ENCODE data around the gene UNC5C.

UNC5C gene

DNA sequence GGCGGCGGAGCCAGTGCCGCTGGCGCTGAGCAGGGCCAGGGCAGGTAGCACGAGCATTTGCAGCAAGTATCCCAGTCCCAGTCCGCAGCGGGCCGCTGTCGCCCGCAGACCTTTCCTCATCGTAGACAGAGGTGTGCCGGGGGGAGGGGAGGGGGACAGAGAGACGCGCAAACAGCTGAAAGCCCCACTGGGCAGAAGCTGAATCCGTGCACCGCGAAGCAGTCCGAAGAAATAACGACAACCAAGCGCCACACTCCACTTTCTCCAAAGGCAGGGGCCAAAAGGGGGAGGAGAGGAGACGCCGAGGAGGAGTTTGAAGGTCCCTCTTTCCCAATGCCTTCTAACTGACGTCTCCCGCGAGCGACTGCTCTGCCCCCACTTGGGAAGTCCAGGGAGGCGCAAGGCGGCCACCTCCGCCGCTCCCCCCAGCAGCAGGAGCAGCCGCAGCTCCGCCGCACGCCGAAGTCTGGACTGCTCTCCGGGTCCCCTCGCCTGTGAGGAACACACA is at the start of gene UNC5C:
Gene UNC5C, minus strand, starts transcription at position 236 of the 508 bp plus-strand sequence.
- no peak for DNase-seq

- DNase-seq = no peak
Measured at GRCh38 chr4:95596676-95597075, 47.9 kb upstream of the UNC5C start.

DNA sequence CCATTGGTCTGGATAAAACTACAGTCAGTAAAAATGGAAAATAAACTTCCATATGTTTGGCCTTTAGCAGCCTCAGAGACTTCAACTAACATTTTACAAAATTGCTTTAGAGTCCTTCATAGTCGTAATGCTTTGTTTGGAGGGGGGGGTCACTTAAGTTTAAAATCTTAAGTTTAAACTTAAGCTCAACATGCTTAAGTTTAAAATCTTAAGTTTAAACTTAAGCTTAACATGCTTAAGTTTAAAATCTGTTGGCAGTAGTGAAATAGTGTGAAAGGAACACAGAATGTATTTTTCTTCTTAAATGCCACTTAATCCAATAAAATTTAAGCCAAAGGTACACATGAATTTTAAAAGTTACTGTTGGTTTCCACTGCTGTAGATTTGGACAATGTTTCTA is 45.9 kb upstream of the UNC5C start:
- DNase-seq = no peak

- DNase-seq = no peak
Measured at GRCh38 chr4:95594013-95594412, 45.2 kb upstream of the UNC5C start.

- no peak for DNase-seq
Measured at GRCh38 chr4:95591278-95591677, 42.5 kb upstream of the UNC5C start.

DNA sequence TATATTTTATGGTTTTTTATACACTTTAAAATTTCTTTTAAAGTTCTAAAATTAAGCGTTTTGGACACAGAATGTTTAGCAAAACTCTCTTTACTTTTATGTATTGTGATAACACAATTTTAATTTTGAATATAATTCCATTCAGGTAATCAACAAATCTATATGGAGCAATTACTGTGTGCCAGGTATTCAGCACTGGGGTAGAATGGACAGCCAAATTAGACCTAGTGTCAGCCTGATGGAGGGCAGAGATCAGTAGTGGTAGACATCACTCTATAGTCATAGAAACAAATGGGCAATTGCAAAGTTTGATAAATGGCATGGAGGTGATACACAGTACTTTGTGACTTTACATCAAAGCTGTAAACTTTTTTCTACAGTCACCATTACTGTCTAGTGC is 41.8 kb upstream of the UNC5C start:
- DNase-seq = no peak

DNA sequence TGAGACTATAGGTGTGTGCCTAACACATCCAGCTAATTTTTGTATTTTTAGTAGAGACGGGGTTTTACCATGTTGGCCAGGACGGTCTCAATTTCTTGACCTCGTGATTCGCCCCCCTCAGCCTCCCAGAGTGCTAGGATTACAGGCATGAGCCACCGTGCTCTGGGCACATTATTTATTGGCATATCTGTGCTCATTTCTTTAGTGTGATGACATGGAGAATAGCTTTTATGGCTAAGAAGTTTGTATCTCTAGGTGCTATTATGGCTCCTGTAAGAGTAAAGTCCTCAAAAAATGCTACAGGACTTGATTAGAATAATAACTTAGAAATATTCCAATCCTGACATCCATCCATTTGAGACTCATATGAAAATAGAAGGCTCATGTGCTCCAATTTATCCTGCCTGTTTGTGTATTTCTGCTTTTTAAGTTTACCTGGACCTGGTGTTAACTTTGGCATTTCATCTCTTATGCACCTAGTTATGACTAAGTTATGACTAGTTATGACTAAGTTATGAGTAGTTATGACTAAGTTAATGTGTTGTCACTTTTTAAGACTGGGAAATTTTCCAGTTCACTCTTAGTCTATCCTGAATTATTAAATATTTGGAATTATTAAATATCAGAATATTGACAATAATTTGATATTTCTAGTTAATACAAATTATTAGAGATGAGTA is 36.4 kb upstream of the UNC5C start:
- no peak for DNase-seq

GRCh38 chr4:95580226-95580625 is 31.5 kb upstream of the UNC5C start:
- DNase-seq = no peak

DNA sequence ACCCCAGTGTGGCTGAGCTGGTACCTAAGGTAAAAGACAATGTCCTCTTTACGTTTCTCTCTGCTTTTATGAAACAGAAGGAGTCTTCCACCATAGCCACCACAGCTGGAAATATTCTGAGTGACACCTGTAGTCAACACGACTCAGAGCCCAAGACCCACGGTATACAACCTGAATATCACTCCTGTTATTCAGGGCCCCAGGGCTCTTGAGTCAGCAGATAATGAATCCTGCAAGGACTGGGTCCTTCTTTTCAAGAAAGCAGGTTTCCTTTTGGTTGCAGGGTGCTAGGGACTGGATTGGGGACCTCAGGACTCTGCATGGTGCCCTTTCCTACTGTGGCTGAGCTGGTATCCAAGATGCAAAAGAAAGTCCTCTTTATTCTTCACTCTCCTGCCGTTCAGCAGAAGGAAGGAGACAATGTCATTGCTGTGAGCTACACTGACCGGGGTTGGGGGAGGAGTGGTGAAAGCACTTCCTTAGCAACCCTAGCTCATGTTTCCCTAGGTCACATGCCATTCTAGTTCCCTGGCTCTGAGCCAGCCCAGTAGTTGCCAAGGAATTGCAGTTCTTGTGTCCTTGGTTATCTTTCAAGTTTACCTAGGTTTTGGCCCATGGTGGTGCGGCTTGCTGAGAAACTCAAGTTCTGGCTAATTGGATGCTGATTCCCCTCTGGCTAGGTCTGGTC is 23.7 kb upstream of the UNC5C start:
- DNase-seq = no peak

- no peak for DNase-seq
Measured at GRCh38 chr4:95571577-95571976, 22.8 kb upstream of the UNC5C start.

DNA sequence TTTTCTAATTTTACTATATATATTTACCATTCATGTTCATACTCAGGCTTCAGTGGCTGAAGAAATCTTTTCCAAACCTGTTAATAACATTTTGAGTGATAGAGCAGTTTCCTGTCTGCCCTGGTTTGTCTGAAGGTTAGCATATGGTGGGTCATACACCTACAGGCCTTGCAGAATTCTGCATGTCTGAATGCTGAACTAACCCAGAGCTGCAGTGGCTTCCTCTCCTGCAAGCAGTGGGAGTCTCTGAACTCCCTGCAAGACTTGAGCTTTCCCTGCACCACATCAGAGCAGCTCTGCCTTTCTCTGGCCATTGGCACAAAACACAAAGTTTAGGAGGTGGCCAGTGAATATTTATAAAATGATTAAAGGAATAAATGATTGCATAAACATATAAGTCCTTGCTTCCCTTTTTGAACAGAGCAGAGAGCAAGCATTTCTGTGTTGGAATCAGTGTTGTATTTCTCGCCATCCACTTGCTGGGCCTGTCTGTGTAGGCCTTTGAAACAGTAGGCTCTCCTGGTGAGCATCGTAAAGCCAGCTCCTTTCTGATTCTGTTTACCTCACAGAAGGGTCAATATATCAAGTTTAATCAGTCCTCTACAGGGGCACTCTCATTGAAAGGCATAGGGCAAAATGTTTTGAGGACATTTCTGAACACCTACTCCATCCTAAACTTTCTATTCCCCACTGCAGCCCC is 15.0 kb upstream of the UNC5C start:
- DNase-seq = no peak

DNA sequence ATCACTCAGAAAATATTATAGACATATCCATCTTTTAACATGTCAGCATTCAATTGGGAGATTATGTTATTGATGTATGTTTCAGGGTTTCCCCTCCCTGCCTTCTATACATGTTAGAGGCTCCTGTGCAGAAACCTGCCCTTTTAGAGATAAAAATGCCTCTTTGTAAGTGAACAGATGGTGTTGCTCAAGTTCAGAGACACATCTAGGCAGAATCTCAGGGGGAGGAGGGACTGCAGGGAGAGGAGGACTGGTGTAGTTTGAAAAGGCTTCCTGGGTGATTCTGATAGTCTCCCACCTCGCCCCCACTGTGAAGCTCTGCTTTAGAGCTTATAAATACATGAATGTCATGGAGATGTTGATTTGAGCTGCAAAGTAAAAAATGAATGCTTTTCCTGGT is 12.0 kb upstream of the UNC5C start:
- DNase-seq = no peak

DNA sequence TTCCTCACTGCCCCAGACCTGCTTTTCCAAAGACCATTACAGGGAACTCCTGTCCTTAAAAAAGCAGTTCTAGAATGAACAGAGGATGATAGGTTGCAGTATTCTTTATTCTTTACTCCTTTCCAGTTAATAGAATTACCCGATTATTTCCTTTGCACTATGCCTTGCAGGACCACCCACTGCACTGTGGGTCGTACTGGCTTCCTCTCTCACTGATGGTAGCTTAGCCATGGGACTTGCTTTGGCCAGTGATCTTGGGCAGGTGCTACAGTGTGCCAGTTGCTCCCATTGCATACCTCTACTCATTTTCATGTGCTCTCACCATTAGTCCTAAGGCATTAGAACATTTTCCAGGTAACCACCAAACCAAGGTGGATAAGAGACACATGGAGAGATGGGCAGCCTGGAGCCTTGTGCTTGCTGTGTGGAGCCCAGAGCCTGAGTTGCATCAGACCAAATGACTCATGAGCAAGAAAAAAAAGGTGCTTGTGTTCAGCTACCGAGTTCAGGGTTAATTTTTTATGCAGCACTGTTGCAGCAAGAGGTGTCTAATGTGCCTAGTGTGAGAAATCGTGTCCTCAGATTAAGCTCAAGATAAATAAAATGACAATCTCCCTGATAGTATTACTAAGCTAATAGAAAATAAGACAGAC is 7.6 kb upstream of the UNC5C start:
- no peak for DNase-seq

DNA sequence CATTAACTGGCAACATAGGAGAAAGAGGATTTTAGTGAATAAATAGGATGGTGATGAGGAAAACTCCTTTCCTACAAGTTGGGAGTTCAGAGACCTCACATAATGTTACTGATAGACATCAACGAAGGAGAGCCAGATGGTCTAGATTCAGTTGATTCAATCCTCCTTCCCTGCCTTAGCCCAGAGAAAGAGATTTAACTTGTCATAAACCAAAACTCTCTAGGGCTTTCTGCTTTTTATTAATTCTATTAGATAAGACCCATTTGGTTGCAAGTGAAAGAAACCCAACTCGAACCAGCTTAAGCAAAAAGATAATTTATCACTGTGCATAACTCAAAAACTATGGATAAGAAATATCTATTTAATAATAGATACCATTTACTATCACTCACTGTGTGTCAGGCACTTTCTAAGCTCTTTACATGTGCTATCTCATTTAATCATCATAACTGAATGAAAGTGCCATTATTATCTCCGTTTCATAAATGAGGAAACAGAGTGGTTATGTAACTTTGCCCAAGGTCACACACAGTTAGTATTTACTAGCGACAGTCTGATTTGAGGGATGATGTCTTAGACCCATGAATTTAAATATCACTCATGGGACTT is 4.3 kb upstream of the UNC5C start:
- DNase-seq = no peak

- DNase-seq = no peak
Measured at GRCh38 chr4:95551653-95552052, 2.9 kb upstream of the UNC5C start.

DNA sequence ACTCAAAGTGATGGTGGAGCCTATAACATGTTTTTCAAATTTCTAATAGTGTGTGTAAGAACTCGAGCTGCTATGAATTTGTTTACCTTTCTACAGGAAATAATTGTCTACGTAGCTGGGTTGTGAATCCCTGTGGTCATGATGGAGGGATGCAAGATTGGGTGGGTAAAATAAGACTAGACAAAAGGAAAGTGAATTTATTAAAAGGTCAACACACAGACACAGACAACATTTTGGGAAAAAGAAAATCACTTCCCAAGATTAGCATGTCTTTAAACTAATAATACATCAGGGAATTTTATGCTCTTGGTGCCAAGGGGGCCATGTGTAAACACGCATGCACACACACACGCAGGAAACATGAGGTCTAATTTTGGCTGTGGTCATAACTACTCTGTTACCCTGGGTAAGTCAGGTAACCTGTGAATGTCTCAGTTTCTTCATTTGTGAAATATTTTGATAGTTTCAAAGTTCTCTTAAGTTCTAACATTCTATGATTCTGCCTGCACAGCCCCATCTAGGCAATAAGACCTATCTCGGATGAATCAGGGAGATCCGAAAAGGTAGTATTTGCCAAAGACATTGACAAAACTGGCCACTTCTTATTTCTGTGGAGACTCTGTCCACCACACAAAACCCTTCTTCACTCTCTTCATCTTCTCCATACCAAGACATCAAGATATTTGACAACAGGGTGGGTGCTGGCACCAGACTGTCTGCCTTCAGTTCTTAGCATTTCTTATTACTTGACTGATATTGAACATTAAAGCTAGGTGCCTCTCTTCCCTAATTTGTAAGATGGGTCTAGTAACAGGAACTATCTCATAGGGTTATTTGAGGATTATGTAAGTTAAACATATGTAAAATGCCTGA is 1.6 kb upstream of the UNC5C start:
- no peak for DNase-seq

DNA sequence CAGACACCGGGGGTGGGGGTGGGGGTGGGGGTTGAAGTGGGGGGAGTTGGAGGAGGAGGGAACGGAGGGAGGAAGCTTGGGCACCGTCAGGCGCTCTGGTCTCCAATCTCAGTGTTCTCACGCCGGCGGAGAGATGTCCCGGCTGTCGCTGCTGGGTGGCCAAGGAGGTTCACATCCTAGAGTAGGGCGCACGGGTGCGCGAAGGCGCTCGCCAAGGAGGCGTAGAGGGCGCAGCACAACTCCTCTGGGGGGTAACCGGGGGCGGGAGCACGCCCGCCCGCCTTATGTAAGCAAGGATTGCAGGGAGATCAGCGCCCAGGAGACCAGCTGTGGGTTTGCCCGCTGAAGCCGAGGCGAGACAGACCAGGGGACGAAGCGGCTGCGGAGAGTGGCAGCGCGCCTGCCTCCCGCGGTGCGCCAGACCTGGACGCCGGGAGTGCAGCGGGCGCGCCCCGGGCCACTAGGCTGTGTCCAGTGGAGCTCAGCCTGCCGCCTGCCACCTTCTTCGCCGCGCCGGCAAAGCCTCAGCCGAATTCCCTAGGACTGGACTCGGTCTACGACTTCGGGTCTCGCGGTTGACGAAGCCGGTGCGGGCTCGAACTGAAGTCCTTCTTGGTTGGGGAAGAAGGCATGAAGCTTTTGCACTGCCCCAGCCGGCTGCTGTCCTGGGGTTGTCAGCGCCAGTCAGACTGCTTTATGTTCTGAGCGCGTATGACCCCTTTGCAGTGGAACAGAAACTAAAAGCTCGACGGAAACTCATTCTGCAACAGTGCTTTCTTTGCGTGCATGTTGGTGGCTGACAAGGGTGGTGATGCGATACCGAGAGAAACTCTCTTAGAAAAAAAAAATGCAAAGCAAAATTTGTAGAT is 707 bp upstream of the UNC5C start:
- DNase-seq = no peak

DNA sequence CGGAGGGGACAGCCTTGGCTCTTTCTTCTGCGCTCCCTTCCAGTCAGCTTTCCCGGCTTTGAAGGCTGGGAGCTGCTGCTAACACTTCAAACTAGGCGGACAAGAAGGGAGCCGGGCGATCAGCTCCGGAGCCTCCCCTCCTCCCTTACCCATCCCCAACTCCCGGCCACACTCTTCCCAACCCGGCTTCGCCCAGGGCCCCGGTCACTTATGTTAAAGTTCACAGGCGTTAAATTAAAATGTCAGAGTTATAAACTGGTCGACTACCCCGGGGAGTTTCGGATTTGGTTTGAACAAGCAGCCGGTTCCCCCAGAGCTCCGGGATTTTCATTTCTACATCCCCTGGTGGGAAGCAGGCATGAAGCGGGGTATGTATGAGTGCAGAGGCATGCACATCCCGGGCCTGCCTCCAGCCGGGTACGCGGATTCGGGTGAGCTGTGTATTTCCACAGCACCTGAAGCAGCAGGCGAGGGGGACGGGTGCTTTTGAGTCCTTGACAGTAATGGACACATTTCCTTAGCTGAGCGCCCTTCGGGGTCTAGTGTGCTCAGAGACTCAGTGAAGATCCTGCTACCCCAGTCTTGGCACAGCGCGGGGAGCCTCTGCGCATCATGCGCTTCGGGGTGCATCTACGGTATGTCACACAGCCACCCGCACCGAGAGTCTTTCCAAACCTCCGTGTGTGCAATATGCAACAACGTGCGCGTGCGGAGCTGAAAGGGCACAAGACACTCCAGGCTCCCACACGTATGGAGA is 880 bp downstream of the UNC5C start:
- DNase-seq = no peak

- no peak for DNase-seq
Measured at GRCh38 chr4:95546866-95547714, 1.7 kb downstream of the UNC5C start.
